ENCODE data around the gene THRB. TPM values are rescaled to one million over a fixed set of nuclear protein-coding genes. Genes with fewer than 3 reads are reported as not detected.

Gene THRB
- total RNA-seq, 1 donor from 2014 or later, result 0.56 TPM

GRCh38 chr3:24264011-24264410, 230.6 kb downstream of the THRB start:
- DNase-seq, result no peak
- Mint-ChIP-seq H3K27ac (ENCODE audit: unreplicated experiment) (no peak overlapping the region), H3K9me3 (ENCODE audit: unreplicated experiment) (no peaks in the 10 kb centered on the region), H3K27me3 (ENCODE audit: unreplicated experiment) (no peaks in the 10 kb centered on the region), H3K36me3 (ENCODE audit: unreplicated experiment) (no peaks in the 10 kb centered on the region), H3K4me3 (ENCODE audit: unreplicated experiment) (no peak overlapping the region), H3K4me1 (ENCODE audit: low read depth, unreplicated experiment) (no peaks in the 10 kb centered on the region)
- TF ChIP-seq CTCF (IDR thresholded peaks at IDR 0.05; ENCODE audit: partially characterized antibody, unreplicated experiment), result no peak

- Mint-ChIP-seq H3K9me3 (ENCODE audit: unreplicated experiment) (no peaks in the 10 kb centered on the region), H3K4me1 (ENCODE audit: low read depth, unreplicated experiment) (no peaks in the 10 kb centered on the region), H3K27me3 (ENCODE audit: unreplicated experiment) (no peaks in the 10 kb centered on the region), H3K4me3 (ENCODE audit: unreplicated experiment) (no peak overlapping the region), H3K27ac (ENCODE audit: unreplicated experiment) (no peak overlapping the region), H3K36me3 (ENCODE audit: unreplicated experiment) (no peaks in the 10 kb centered on the region)
- DNase-seq, result no peak
- TF ChIP-seq CTCF (IDR thresholded peaks at IDR 0.05; ENCODE audit: partially characterized antibody, unreplicated experiment), result no peak
These were observed 231.5 kb downstream of the THRB start for GRCh38 chr3:24263069-24263668.

- H3K4me3 Mint-ChIP-seq (ENCODE audit: unreplicated experiment), result no peak overlapping the region
- H3K27me3 Mint-ChIP-seq (ENCODE audit: unreplicated experiment), result no peaks in the 10 kb centered on the region
- no peaks in the 10 kb centered on the region for H3K36me3 Mint-ChIP-seq (ENCODE audit: unreplicated experiment)
- no peaks in the 10 kb centered on the region for H3K9me3 Mint-ChIP-seq (ENCODE audit: unreplicated experiment)
- no peak for DNase-seq
- no peak overlapping the region for H3K27ac Mint-ChIP-seq (ENCODE audit: unreplicated experiment)
- H3K4me1 Mint-ChIP-seq (ENCODE audit: low read depth, unreplicated experiment), result no peaks in the 10 kb centered on the region
- TF ChIP-seq CTCF (IDR thresholded peaks at IDR 0.05; ENCODE audit: partially characterized antibody, unreplicated experiment), result no peak
These were observed 233.1 kb downstream of the THRB start for GRCh38 chr3:24261521-24261920.

GRCh38 chr3:24259901-24260512, 234.6 kb downstream of the THRB start:
- Mint-ChIP-seq H3K9me3 (ENCODE audit: unreplicated experiment) (no peaks in the 10 kb centered on the region), H3K36me3 (ENCODE audit: unreplicated experiment) (no peaks in the 10 kb centered on the region), H3K4me1 (ENCODE audit: low read depth, unreplicated experiment) (no peaks in the 10 kb centered on the region), H3K4me3 (ENCODE audit: unreplicated experiment) (no peak overlapping the region), H3K27ac (ENCODE audit: unreplicated experiment) (no peak overlapping the region), H3K27me3 (ENCODE audit: unreplicated experiment) (no peaks in the 10 kb centered on the region)
- no peak for TF ChIP-seq CTCF (IDR thresholded peaks at IDR 0.05; ENCODE audit: partially characterized antibody, unreplicated experiment)
- DNase-seq, result no peak

All from glutamatergic neuron (in vitro differentiated cells).